Body of pancreas (tissue), 4 donors: ENCODE data around the gene ERCC4.

Source experiments
- CTCF ChIP-seq, 7 experiments: fragments of 450-650 bp in 4 of 7; fragments of 200-600 bp in 3 of 7; sonication (generic) in 3 of 7; IDR thresholded peaks; one replicate each; pipeline ENCODE4 v1.5.1; 2016 to 2019; ENCODE audit warnings: antibody characterized with exemption in 7 of 7
- POLR2A ChIP-seq, 3 donors: fragments of 450-650 bp; IDR thresholded peaks; one replicate each; pipeline ENCODE4 v1.6.1; 2016; ENCODE audit warnings: antibody characterized with exemption in 3 of 3, mild to moderate bottlenecking in 2 of 3

DNA sequence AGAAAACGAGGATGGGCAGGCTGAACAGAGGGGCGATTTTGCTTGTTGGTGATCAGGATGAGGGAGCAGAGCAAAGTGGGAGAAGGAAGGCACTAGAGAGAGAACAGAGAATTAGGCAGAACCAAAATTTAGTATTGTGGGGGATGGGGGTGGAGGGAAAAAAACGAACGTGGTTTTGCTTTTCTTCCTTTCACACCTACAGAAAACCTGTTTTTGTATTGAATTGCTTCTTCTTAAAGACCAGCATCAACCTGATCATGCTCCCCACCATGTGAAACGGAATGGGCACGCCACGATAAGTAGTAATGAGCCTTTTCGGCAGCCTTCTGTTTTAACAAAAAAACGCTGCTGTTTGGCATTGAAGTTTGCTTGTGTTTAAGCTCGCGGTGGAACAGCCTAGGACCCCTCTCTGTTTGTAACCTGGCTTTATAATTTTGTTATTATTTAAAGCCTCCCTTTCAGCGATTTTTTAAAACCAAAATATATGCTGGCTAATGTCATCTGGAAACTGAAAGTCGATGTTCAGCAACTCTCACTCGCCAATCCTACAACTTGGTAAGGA lies 36.8 kb downstream of the ERCC4 start:
- no peak for TF ChIP-seq CTCF (IDR thresholded peaks at IDR 0.05)
- TF ChIP-seq POLR2A (IDR thresholded peaks at IDR 0.05) = no peak
